ENCODE results near the gene TBATA.

DNA sequence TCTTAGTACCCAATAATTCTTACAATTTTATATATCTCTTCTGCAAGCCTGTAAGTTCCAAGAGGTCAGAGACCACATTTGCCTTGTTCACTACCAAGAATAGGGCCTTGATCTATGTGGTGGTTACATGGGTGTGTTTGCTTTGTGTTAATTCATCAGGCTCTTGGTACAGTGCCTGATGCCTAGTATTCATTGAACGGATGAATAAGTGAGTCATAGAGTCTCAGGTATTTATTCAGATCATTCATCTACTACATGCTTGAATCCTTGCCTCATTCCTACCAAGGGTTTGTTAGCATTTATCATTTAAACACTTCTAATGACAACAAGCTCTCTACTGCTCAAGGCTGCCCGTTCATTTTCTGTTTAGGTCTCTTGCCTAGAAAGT, 19.2 kb upstream of the TBATA start:
- TF ChIP-seq, protein P1, sequence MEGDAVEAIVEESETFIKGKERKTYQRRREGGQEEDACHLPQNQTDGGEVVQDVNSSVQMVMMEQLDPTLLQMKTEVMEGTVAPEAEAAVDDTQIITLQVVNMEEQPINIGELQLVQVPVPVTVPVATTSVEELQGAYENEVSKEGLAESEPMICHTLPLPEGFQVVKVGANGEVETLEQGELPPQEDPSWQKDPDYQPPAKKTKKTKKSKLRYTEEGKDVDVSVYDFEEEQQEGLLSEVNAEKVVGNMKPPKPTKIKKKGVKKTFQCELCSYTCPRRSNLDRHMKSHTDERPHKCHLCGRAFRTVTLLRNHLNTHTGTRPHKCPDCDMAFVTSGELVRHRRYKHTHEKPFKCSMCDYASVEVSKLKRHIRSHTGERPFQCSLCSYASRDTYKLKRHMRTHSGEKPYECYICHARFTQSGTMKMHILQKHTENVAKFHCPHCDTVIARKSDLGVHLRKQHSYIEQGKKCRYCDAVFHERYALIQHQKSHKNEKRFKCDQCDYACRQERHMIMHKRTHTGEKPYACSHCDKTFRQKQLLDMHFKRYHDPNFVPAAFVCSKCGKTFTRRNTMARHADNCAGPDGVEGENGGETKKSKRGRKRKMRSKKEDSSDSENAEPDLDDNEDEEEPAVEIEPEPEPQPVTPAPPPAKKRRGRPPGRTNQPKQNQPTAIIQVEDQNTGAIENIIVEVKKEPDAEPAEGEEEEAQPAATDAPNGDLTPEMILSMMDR (IDR thresholded peaks at IDR 0.05 in 8 of 11, conservative IDR thresholded peaks at IDR 0.05 in 3 of 11), result no peak
- no peak for TF ChIP-seq POLR2AphosphoS5 (IDR thresholded peaks at IDR 0.05)

Measured in spleen (tissue), 7 donors.